K562 (cell line): ENCODE measurements around the gene INO80E. TPM values are rescaled to one million over a fixed set of nuclear protein-coding genes. Genes with fewer than 3 reads are reported as not detected.

Experiments
- ARHGAP35 ChIP-seq: fragments of 450-650 bp; IDR thresholded peaks from 2 replicates; pipeline ENCODE4 v1.6.1; 2018; ENCODE audit not compliant: partially characterized antibody
- CAMTA2 ChIP-seq: fragments of 250-450 bp; sonication (Bioruptor Pico); conservative IDR thresholded peaks from 2 replicates; pipeline ENCODE4 v1.5.1; 2022
- HEY1 ChIP-seq: fragments of 250-450 bp; sonication (Bioruptor Pico); IDR thresholded peaks from 2 replicates; pipeline ENCODE4 v1.5.0; 2020; ENCODE audit warnings: mild to moderate bottlenecking, moderate library complexity, borderline replicate concordance
- HNRNPL ChIP-seq: fragments of 200-400 bp; formaldehyde crosslinking; IDR thresholded peaks from 2 replicates; pipeline ENCODE4 v1.6.1; 2017; ENCODE audit warnings: low read depth, mild to moderate bottlenecking, low read length
- NEUROD1 ChIP-seq: fragments of 150-350 bp; IDR thresholded peaks from 2 replicates; pipeline ENCODE4 v1.6.1; 2014; ENCODE audit warnings: borderline replicate concordance, low read length, low read depth; ENCODE audit not compliant: partially characterized antibody
- SAFB2 ChIP-seq: fragments of 200-400 bp; formaldehyde crosslinking; IDR thresholded peaks from 2 replicates; pipeline ENCODE4 v1.6.1; 2018; ENCODE audit warnings: borderline replicate concordance, low read length, low read depth, moderate library complexity; ENCODE audit not compliant: severe bottlenecking
- STAG1 ChIP-seq: sonication (generic); formaldehyde crosslinking; IDR thresholded peaks from 2 replicates; pipeline ENCODE4 v1.5.0; 2020; ENCODE audit warnings: missing genetic modification reagents, borderline replicate concordance
- XRCC3 ChIP-seq: fragments of 450-650 bp; IDR thresholded peaks from 2 replicates; pipeline ENCODE4 v1.6.1; 2017; ENCODE audit warnings: mild to moderate bottlenecking, moderate library complexity
- YY1 ChIP-seq, 3 experiments: IDR thresholded peaks; 2 replicates each; pipeline ENCODE4 v1.6.1; 2011; ENCODE audit warnings: low read length in 2 of 3, mild to moderate bottlenecking in 2 of 3, moderate library complexity in 2 of 3, borderline replicate concordance in 1 of 3, control low read depth in 1 of 3, low read depth in 1 of 3; ENCODE audit not compliant: insufficient read depth in 3 of 3, insufficient replicate concordance in 2 of 3, control insufficient read depth in 1 of 3, insufficient read length in 1 of 3; ENCODE audit errors: extremely low read depth in 1 of 3
- ZNF174 ChIP-seq: fragments of 250-450 bp; sonication (Bioruptor Pico); IDR thresholded peaks from 2 replicates; pipeline ENCODE4 v1.4.0; 2020; ENCODE audit warnings: mild to moderate bottlenecking
- ZNF444 ChIP-seq: fragments of 250-450 bp; sonication (Bioruptor Pico); IDR thresholded peaks from 2 replicates; pipeline ENCODE4 v1.4.0; 2020; ENCODE audit warnings: mild to moderate bottlenecking, moderate library complexity
- polyA plus RNA-seq, 8 experiments: library from polyadenylated mRNA; depleted of rRNA in 4 of 8; stranded (reverse) in 5 of 8; unstranded in 3 of 8; fragments of >200 nt; fragmentation: Nextera tagmentation in 2 of 8; fragmentation: Illumina TruSeq in 1 of 8; extraction: Ambion mirVana in 2 of 8; extraction: Trizol in 1 of 8; gene quantifications; 2 replicates each; pipeline versions ENCODE4 v1.2.1 to v1.2.3, GENCODE V29; 2011 to 2014; ENCODE audit warnings: inconsistent platforms in 1 of 8, missing spikeins in 1 of 8
- total RNA-seq, 7 experiments: library from RNA; depleted of rRNA in 6 of 7; stranded (reverse); fragments of >200 nt in 6 of 7; fragmentation: Illumina TruSeq in 2 of 7; extraction: Trizol in 2 of 7; gene quantifications; 2 replicates each; pipeline versions ENCODE4 v1.2.1 to v1.2.3, GENCODE V29; 2011 to 2021; ENCODE audit warnings: low replicate concordance in 1 of 7
- TF ChIP-seq, protein P1 (sequence below): fragments of 450-650 bp; IDR thresholded peaks from 2 replicates; pipeline ENCODE4 v1.7.1; 2018; ENCODE audit warnings: mild to moderate bottlenecking, low read depth; ENCODE audit not compliant: partially characterized antibody
- TF ChIP-seq, protein P2 (sequence below), 2 experiments: fragments of 150-350 bp in 1 of 2; IDR thresholded peaks; 2 replicates each; pipeline ENCODE4 v1.6.1; 2012 to 2016; ENCODE audit warnings: low read depth in 2 of 2, low read length in 2 of 2, mild to moderate bottlenecking in 1 of 2, moderate library complexity in 1 of 2
- TF ChIP-seq, protein P3 (sequence below): fragments of 450-650 bp; formaldehyde crosslinking; IDR thresholded peaks from 2 replicates; pipeline ENCODE4 v1.4.0; 2020; ENCODE audit warnings: mild to moderate bottlenecking, mixed read lengths
- TF ChIP-seq, protein P4 (sequence below): fragments of 250-450 bp; sonication (Bioruptor Pico); IDR thresholded peaks from 2 replicates; pipeline ENCODE4 v1.5.0; 2021; ENCODE audit warnings: mild to moderate bottlenecking, borderline replicate concordance

The INO80E gene
- total and polyA plus RNA-seq, 9 of the 15 experiments (the other 6 are each of a cell fraction or from before 2014, with no cell fraction given), result 0.31 to 102 (median 49.3) TPM

DNA sequence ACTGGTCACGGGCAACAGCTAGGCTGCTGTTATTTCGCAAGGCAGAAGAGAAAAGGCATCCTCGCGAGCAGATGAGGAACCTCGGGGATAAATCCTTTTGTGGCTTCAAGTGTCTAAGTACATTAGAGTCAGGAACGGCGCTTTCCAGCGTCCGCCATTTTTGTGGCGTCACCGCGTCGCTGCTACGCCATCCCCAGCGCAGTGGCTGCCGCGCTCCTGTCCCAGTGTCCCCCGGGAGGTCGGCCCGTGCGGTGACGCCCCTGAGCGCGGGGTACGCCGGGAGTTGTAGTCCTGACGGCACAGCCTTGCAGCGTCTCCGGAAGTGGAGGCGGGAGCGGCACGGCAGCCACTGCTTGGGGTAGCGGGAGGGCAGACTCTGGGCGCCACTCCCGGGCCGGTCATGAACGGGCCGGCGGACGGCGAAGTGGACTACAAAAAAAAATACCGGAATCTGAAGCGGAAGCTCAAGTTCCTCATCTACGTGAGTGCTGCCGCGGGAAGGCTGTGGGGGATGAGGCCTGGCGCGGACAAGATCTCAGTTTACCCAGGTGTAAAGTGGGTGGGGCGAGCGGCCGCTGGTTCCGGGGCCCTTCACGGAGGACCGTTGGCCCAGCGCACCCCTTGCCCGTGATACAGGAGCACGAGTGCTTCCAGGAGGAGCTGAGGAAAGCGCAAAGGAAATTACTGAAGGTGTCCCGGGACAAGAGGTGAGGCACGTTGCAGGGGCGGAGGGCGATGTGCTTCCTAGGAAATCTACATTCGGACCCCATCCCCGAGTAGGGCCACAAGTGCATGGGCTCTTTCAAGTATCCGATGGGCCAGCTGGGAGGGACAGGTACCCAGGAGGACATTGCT is at the start of gene INO80E (continued):
- TF ChIP-seq, protein P1, sequence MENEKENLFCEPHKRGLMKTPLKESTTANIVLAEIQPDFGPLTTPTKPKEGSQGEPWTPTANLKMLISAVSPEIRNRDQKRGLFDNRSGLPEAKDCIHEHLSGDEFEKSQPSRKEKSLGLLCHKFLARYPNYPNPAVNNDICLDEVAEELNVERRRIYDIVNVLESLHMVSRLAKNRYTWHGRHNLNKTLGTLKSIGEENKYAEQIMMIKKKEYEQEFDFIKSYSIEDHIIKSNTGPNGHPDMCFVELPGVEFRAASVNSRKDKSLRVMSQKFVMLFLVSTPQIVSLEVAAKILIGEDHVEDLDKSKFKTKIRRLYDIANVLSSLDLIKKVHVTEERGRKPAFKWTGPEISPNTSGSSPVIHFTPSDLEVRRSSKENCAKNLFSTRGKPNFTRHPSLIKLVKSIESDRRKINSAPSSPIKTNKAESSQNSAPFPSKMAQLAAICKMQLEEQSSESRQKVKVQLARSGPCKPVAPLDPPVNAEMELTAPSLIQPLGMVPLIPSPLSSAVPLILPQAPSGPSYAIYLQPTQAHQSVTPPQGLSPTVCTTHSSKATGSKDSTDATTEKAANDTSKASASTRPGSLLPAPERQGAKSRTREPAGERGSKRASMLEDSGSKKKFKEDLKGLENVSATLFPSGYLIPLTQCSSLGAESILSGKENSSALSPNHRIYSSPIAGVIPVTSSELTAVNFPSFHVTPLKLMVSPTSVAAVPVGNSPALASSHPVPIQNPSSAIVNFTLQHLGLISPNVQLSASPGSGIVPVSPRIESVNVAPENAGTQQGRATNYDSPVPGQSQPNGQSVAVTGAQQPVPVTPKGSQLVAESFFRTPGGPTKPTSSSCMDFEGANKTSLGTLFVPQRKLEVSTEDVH, result no peak
- TF ChIP-seq ZNF444 (CRISPR knock-in tag), result no peak
- TF ChIP-seq HEY1 (CRISPR knock-in tag), result no peak
- peak; percentile 88 to 97 (median 95) for TF ChIP-seq YY1 (IDR thresholded peaks at IDR 0.05; ENCODE audit: borderline replicate concordance in 1 of 3, control insufficient read depth in 1 of 3, extremely low read depth in 1 of 3, insufficient read depth in 3 of 3, insufficient read length in 1 of 3, insufficient replicate concordance in 2 of 3, low read depth in 1 of 3, low read length in 2 of 3)
- TF ChIP-seq SAFB2, result no peak
- TF ChIP-seq STAG1 (CRISPR knock-in tag), result no peak
- TF ChIP-seq XRCC3, result no peak
- no peak for TF ChIP-seq NEUROD1
- no peak for TF ChIP-seq ZNF174 (CRISPR knock-in tag)
- no peak for TF ChIP-seq HNRNPL
- TF ChIP-seq, protein P2, sequence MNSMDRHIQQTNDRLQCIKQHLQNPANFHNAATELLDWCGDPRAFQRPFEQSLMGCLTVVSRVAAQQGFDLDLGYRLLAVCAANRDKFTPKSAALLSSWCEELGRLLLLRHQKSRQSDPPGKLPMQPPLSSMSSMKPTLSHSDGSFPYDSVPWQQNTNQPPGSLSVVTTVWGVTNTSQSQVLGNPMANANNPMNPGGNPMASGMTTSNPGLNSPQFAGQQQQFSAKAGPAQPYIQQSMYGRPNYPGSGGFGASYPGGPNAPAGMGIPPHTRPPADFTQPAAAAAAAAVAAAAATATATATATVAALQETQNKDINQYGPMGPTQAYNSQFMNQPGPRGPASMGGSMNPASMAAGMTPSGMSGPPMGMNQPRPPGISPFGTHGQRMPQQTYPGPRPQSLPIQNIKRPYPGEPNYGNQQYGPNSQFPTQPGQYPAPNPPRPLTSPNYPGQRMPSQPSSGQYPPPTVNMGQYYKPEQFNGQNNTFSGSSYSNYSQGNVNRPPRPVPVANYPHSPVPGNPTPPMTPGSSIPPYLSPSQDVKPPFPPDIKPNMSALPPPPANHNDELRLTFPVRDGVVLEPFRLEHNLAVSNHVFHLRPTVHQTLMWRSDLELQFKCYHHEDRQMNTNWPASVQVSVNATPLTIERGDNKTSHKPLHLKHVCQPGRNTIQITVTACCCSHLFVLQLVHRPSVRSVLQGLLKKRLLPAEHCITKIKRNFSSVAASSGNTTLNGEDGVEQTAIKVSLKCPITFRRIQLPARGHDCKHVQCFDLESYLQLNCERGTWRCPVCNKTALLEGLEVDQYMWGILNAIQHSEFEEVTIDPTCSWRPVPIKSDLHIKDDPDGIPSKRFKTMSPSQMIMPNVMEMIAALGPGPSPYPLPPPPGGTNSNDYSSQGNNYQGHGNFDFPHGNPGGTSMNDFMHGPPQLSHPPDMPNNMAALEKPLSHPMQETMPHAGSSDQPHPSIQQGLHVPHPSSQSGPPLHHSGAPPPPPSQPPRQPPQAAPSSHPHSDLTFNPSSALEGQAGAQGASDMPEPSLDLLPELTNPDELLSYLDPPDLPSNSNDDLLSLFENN (IDR thresholded peaks at IDR 0.05; ENCODE audit: low read depth in 2 of 2, low read length in 2 of 2), result no peak; a peak in 1 of 4 replicates
- TF ChIP-seq, protein P3, sequence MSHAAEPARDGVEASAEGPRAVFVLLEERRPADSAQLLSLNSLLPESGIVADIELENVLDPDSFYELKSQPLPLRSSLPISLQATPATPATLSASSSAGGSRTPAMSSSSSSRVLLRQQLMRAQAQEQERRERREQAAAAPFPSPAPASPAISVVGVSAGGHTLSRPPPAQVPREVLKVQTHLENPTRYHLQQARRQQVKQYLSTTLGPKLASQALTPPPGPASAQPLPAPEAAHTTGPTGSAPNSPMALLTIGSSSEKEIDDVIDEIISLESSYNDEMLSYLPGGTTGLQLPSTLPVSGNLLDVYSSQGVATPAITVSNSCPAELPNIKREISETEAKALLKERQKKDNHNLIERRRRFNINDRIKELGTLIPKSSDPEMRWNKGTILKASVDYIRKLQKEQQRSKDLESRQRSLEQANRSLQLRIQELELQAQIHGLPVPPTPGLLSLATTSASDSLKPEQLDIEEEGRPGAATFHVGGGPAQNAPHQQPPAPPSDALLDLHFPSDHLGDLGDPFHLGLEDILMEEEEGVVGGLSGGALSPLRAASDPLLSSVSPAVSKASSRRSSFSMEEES (CRISPR knock-in tag), result no peak
- TF ChIP-seq, protein P4, sequence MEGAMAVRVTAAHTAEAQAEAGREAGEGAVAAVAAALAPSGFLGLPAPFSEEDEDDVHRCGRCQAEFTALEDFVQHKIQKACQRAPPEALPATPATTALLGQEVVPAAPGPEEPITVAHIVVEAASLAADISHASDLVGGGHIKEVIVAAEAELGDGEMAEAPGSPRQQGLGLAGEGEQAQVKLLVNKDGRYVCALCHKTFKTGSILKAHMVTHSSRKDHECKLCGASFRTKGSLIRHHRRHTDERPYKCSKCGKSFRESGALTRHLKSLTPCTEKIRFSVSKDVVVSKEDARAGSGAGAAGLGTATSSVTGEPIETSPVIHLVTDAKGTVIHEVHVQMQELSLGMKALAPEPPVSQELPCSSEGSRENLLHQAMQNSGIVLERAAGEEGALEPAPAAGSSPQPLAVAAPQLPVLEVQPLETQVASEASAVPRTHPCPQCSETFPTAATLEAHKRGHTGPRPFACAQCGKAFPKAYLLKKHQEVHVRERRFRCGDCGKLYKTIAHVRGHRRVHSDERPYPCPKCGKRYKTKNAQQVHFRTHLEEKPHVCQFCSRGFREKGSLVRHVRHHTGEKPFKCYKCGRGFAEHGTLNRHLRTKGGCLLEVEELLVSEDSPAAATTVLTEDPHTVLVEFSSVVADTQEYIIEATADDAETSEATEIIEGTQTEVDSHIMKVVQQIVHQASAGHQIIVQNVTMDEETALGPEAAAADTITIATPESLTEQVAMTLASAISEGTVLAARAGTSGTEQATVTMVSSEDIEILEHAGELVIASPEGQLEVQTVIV (CRISPR knock-in tag), result no peak
- no peak for TF ChIP-seq CAMTA2 (CRISPR knock-in tag)
- TF ChIP-seq ARHGAP35, result no peak
